Measurements from ENCODE around the gene CCDC83. TPM values are rescaled to one million over a fixed set of nuclear protein-coding genes. Genes with fewer than 3 reads are reported as not detected.

Gene CCDC83
- total and polyA plus RNA-seq, 9 of the 15 experiments (the other 6 are each of a cell fraction or from before 2014, with no cell fraction given): not detected

GRCh38 chr11:85848556-85848955 lies 6.6 kb upstream of the CCDC83 start:
- H2AFZ ChIP-seq (ENCODE audit: low read depth, low read length): no peak overlapping the region
- POLR2A ChIA-PET: no interaction called here
- H3K4me1 ChIP-seq (replicated peaks in 1 of 2; ENCODE audit: control insufficient read depth in 2 of 2, insufficient read depth in 2 of 2, low read length in 2 of 2): no peaks in the 10 kb centered on the region
- FAIRE-seq: no peak
- no peak overlapping the region for H3K27ac ChIP-seq (ENCODE audit: extremely low read depth, low read depth, low read length)
- no peaks in the 10 kb centered on the region for H4K20me1 ChIP-seq (replicated peaks; ENCODE audit: control insufficient read depth, insufficient read depth, low read length)
- H3K9ac ChIP-seq (ENCODE audit: insufficient read depth in 1 of 2, low read depth in 2 of 2, low read length in 2 of 2): no peak overlapping the region
- no peaks in the 10 kb centered on the region for H3K36me3 ChIP-seq (ENCODE audit: control insufficient read depth, insufficient read depth, low read length)
- H3K79me2 ChIP-seq (ENCODE audit: control insufficient read depth, insufficient read depth, low read length): no peaks in the 10 kb centered on the region
- TF ChIP-seq, protein P1, sequence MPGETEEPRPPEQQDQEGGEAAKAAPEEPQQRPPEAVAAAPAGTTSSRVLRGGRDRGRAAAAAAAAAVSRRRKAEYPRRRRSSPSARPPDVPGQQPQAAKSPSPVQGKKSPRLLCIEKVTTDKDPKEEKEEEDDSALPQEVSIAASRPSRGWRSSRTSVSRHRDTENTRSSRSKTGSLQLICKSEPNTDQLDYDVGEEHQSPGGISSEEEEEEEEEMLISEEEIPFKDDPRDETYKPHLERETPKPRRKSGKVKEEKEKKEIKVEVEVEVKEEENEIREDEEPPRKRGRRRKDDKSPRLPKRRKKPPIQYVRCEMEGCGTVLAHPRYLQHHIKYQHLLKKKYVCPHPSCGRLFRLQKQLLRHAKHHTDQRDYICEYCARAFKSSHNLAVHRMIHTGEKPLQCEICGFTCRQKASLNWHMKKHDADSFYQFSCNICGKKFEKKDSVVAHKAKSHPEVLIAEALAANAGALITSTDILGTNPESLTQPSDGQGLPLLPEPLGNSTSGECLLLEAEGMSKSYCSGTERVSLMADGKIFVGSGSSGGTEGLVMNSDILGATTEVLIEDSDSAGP (CRISPR knock-in tag; IDR thresholded peaks at IDR 0.05): no peak
- no peak for TF ChIP-seq ETS1 (conservative IDR thresholded peaks at IDR 0.05; ENCODE audit: control insufficient read depth, low read depth, low read length)
- TF ChIP-seq SIN3A (IDR thresholded peaks at IDR 0.05; ENCODE audit: borderline replicate concordance in 2 of 2, control insufficient read depth in 1 of 2, low read depth in 2 of 2, low read length in 2 of 2): no peak
- no peak for TF ChIP-seq ZFP1 (CRISPR knock-in tag; IDR thresholded peaks at IDR 0.05)
- TF ChIP-seq ZNF134 (CRISPR knock-in tag; conservative IDR thresholded peaks at IDR 0.05): no peak
- TF ChIP-seq SRSF9 (IDR thresholded peaks at IDR 0.05; ENCODE audit: borderline replicate concordance, low read depth, low read length): no peak
- no peak for TF ChIP-seq HNRNPH1 (optimal IDR thresholded peaks at IDR 0.05; ENCODE audit: low read depth, low read length)
- TF ChIP-seq ZNF41 (CRISPR knock-in tag; conservative IDR thresholded peaks at IDR 0.05): no peak
- no peak for TF ChIP-seq ZKSCAN1 (IDR thresholded peaks at IDR 0.05; ENCODE audit: low read depth, low read length)
- TF ChIP-seq TRIM24 (IDR thresholded peaks at IDR 0.05): no peak
- TF ChIP-seq ZBED1 (IDR thresholded peaks at IDR 0.05): no peak
- TF ChIP-seq, protein P2, sequence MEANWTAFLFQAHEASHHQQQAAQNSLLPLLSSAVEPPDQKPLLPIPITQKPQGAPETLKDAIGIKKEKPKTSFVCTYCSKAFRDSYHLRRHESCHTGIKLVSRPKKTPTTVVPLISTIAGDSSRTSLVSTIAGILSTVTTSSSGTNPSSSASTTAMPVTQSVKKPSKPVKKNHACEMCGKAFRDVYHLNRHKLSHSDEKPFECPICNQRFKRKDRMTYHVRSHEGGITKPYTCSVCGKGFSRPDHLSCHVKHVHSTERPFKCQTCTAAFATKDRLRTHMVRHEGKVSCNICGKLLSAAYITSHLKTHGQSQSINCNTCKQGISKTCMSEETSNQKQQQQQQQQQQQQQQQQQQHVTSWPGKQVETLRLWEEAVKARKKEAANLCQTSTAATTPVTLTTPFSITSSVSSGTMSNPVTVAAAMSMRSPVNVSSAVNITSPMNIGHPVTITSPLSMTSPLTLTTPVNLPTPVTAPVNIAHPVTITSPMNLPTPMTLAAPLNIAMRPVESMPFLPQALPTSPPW (CRISPR knock-in tag; IDR thresholded peaks at IDR 0.05): no peak
- no peak for TF ChIP-seq PHF8 (IDR thresholded peaks at IDR 0.05; ENCODE audit: borderline replicate concordance, low read length)
- TF ChIP-seq THAP7 (CRISPR knock-in tag; IDR thresholded peaks at IDR 0.05): no peak
- no peak for TF ChIP-seq SMAD2 (IDR thresholded peaks at IDR 0.05; ENCODE audit: low read depth, low read length)
- TF ChIP-seq SREBF1 (IDR thresholded peaks at IDR 0.05; ENCODE audit: borderline replicate concordance, low read depth, low read length): no peak
- no peak for TF ChIP-seq SRSF1 (IDR thresholded peaks at IDR 0.05; ENCODE audit: low read depth, low read length)
- in situ Hi-C loops (cut with MboI) (no loop called here), intact Hi-C loops (cut with micrococcal nuclease) (no loop called here)
- CTCF ChIA-PET (ENCODE audit: low intra/inter-chr PET ratio): no interaction called here
- no peak for ATAC-seq
- WGBS (ENCODE audit: insufficient coverage, low coverage, missing lambda C conversion rate): 0% methylated on average over 2 of the region's 2 CpGs
- H3K9me1 ChIP-seq (ENCODE audit: control insufficient read depth, insufficient read depth, low read length): no peaks in the 10 kb centered on the region
- H3K27me3 ChIP-seq (ENCODE audit: control insufficient read depth in 2 of 2, insufficient read depth in 2 of 2, low read length in 2 of 2): no peaks in the 10 kb centered on the region
- DNase-seq (ENCODE audit: extremely low read depth in 1 of 4, low spot score in 3 of 4): no peak
- no peak overlapping the region for H3K4me2 ChIP-seq (ENCODE audit: insufficient read depth, low read length)
- H3K4me3 ChIP-seq: no peak overlapping the region
- H3K9me3 ChIP-seq (replicated peaks; ENCODE audit: control insufficient read depth, insufficient read depth, low read depth, low read length): no peaks in the 10 kb centered on the region
- BruUV-seq (replicated peaks): no TSS peak

Measured in K562 (cell line).